NCI-H2227 (cell line): ENCODE measurements around the gene SLC7A6.

ENCODE experiments used
- DNase-seq: peaks from one replicate; lab custom pipeline; 2025; ENCODE audit not compliant: unreplicated experiment; lab: John Stamatoyannopoulos, UW

The SLC7A6 gene

GRCh38 chr16:68234188-68235107, 29.9 kb upstream of the SLC7A6 start:
- no peak for DNase-seq

- no peak for DNase-seq
Observed at GRCh38 chr16:68235108-68235886, 29.0 kb upstream of the SLC7A6 start.

- DNase-seq = no peak
Observed at GRCh38 chr16:68235887-68236136, 28.5 kb upstream of the SLC7A6 start, which contains the start of gene ESRP2. ESRP2 (minus strand) TSS chr16:68236127; CDS start chr16:68236045, 82 bp downstream.

GRCh38 chr16:68236137-68236825, 28.0 kb upstream of the SLC7A6 start:
- peak; percentile 18 for DNase-seq

- peak; percentile 44 for DNase-seq
Observed at GRCh38 chr16:68236826-68237242, 27.5 kb upstream of the SLC7A6 start.

- DNase-seq = peak; percentile 94
Observed at GRCh38 chr16:68237243-68238028, 26.9 kb upstream of the SLC7A6 start.

GRCh38 chr16:68238029-68238345, 26.3 kb upstream of the SLC7A6 start:
- no peak for DNase-seq

GRCh38 chr16:68242085-68242484, 22.2 kb upstream of the SLC7A6 start:
- no peak for DNase-seq

- no peak for DNase-seq
Observed at GRCh38 chr16:68242926-68243858, 21.1 kb upstream of the SLC7A6 start.

GRCh38 chr16:68244481-68244902, 19.8 kb upstream of the SLC7A6 start:
- DNase-seq = no peak

- DNase-seq = peak; percentile 90
Observed at GRCh38 chr16:68244903-68245853, 19.1 kb upstream of the SLC7A6 start, which contains the start of gene PLA2G15. PLA2G15 (plus strand) TSS chr16:68245373; CDS start chr16:68245427, 54 bp downstream.

GRCh38 chr16:68246121-68246520, 18.2 kb upstream of the SLC7A6 start:
- DNase-seq = no peak

GRCh38 chr16:68246666-68247065, 17.7 kb upstream of the SLC7A6 start:
- no peak for DNase-seq

GRCh38 chr16:68247400-68247799, 16.9 kb upstream of the SLC7A6 start:
- DNase-seq = no peak

GRCh38 chr16:68247932-68248331, 16.4 kb upstream of the SLC7A6 start:
- no peak for DNase-seq

GRCh38 chr16:68249371-68249770, 15.0 kb upstream of the SLC7A6 start:
- no peak for DNase-seq

- no peak for DNase-seq
Observed at GRCh38 chr16:68250951-68251350, 13.4 kb upstream of the SLC7A6 start.

GRCh38 chr16:68251832-68252231, 12.5 kb upstream of the SLC7A6 start:
- DNase-seq = no peak

GRCh38 chr16:68252383-68252782, 11.9 kb upstream of the SLC7A6 start:
- no peak for DNase-seq
